A549 (cell line): ENCODE results near the gene ARL8B. TPM values are rescaled to one million over a fixed set of nuclear protein-coding genes. Genes with fewer than 3 reads are reported as not detected.
A peak's percentile ranks its signal among the peaks of the same experiment; 100 is the strongest.

Source experiments
- ATAC-seq, 2 experiments: fragments of 200-7000 bp in 1 of 2; fragments of >200 bp in 1 of 2; cut with Nextera tagmentation in 1 of 2; cut with Tn5 transposase in 1 of 2; 3 replicates each; pipeline versions ENCODE4 v1.8.0 to v1.9.1; 2018 to 2020; ENCODE audit warnings: mild to moderate bottlenecking in 1 of 2, moderate library complexity in 1 of 2
- CTCF ChIA-PET: fragments of 300-600 bp; sonication (Branson Sonifier 250); formaldehyde crosslinking; extraction: SDS; loops from one replicate; lab custom pipeline; 2021; ENCODE audit warnings: antibody characterized with exemption, inconsistent platforms; lab: Yijun Ruan, JAX
- POLR2A ChIA-PET: fragments of 350-600 bp; formaldehyde crosslinking; extraction: SDS; loops from one replicate; lab custom pipeline; 2021; ENCODE audit warnings: antibody characterized with exemption, inconsistent platforms; lab: Yijun Ruan, JAX
- DNase-seq, 2 experiments: peaks; one replicate each; pipeline versions ENCODE4 v3.0.0 to v3.0.0-alpha.2; 2011 to 2016; ENCODE audit warnings: low read depth in 1 of 2, low spot score in 1 of 2
- FAIRE-seq: peaks from 2 replicates; lab custom pipeline; 2011; peaks lifted over from hg19 to GRCh38; lab: Jason Lieb, UNC
- H3K27ac ChIP-seq, 2 experiments: fragments of >200 bp; sonication (Bioruptor Twin); formaldehyde crosslinking; 3 replicates each; pipeline ENCODE4 v1.5.1; 2016 to 2017
- H3K4me1 ChIP-seq: fragments of >200 bp; sonication (Bioruptor Twin); formaldehyde crosslinking; 3 replicates; pipeline ENCODE4 v1.6.1; 2016
- H3K4me2 ChIP-seq: fragments of >200 bp; sonication (Bioruptor Twin); formaldehyde crosslinking; 3 replicates; pipeline ENCODE4 v1.6.1; 2016
- H3K4me3 ChIP-seq: fragments of >200 bp; sonication (Bioruptor Twin); formaldehyde crosslinking; 3 replicates; pipeline ENCODE4 v1.5.1; 2016
- H3K9me3 ChIP-seq: fragments of >200 bp; sonication (Bioruptor Twin); formaldehyde crosslinking; 3 replicates; pipeline ENCODE4 v1.6.1; 2016
- CBX2 ChIP-seq: fragments of 200-600 bp; sonication (generic); IDR thresholded peaks from 2 replicates; pipeline ENCODE4 v1.6.1; 2016; ENCODE audit warnings: low read depth, mild to moderate bottlenecking, borderline replicate concordance
- CEBPB ChIP-seq, 2 experiments: fragments of >200 bp in 1 of 2; sonication (Bioruptor Twin) in 1 of 2; formaldehyde crosslinking in 1 of 2; IDR thresholded peaks; 2 replicates each; pipeline ENCODE4 v1.6.1; 2012 to 2016
- E2F6 ChIP-seq: IDR thresholded peaks from 2 replicates; pipeline ENCODE4 v1.6.1; 2012; ENCODE audit warnings: low read depth, borderline replicate concordance
- EHMT2 ChIP-seq: fragments of 200-600 bp; sonication (generic); IDR thresholded peaks from 2 replicates; pipeline ENCODE4 v1.6.1; 2016; ENCODE audit warnings: antibody characterized with exemption, low read depth, mild to moderate bottlenecking, moderate library complexity
- ELK1 ChIP-seq: fragments of 150-350 bp; IDR thresholded peaks from 2 replicates; pipeline ENCODE4 v1.6.1; 2014; ENCODE audit warnings: low read depth, mild to moderate bottlenecking, low read length
- EP300 ChIP-seq, 2 experiments: fragments of >200 bp; sonication (Bioruptor Twin); formaldehyde crosslinking; IDR thresholded peaks; 2 replicates in 1 of 2; 3 replicates in 1 of 2; pipeline ENCODE4 v1.6.1; 2016 to 2017
- ESRRA ChIP-seq: fragments of 150-350 bp; IDR thresholded peaks from 2 replicates; pipeline ENCODE4 v1.6.1; 2014; ENCODE audit warnings: mild to moderate bottlenecking, low read length, borderline replicate concordance
- FOXS1 ChIP-seq: fragments of 250-450 bp; sonication (Bioruptor Pico); IDR thresholded peaks from 2 replicates; pipeline ENCODE4 v1.5.0; 2020; ENCODE audit warnings: mild to moderate bottlenecking, moderate library complexity
- GATA3 ChIP-seq: IDR thresholded peaks from 2 replicates; pipeline ENCODE4 v1.6.1; 2012; ENCODE audit warnings: borderline replicate concordance
- HMGXB4 ChIP-seq: fragments of 250-450 bp; sonication (Bioruptor Pico); IDR thresholded peaks from 2 replicates; pipeline ENCODE4 v1.5.0; 2021; ENCODE audit warnings: mild to moderate bottlenecking, moderate library complexity, borderline replicate concordance
- KDM5A ChIP-seq: fragments of 200-600 bp; sonication (generic); IDR thresholded peaks from 2 replicates; pipeline ENCODE4 v1.6.1; 2016; ENCODE audit warnings: antibody characterized with exemption, mild to moderate bottlenecking
- MAX ChIP-seq: IDR thresholded peaks from 2 replicates; pipeline ENCODE4 v1.6.1; 2012
- NFE2L2 ChIP-seq: fragments of 150-350 bp; conservative IDR thresholded peaks from 2 replicates; pipeline ENCODE4 v1.6.1; 2014; ENCODE audit warnings: low read length
- NPAS2 ChIP-seq: fragments of 250-450 bp; sonication (Bioruptor Pico); IDR thresholded peaks from 2 replicates; pipeline ENCODE4 v1.8.0; 2022; ENCODE audit warnings: mild to moderate bottlenecking, moderate library complexity, borderline replicate concordance
- POLR2AphosphoS2 ChIP-seq: conservative IDR thresholded peaks from 2 replicates; pipeline ENCODE4 v1.6.1; 2012; ENCODE audit warnings: low read length, improper control_type of control experiment, inconsistent platforms
- RAD21 ChIP-seq, 2 experiments: fragments of >200 bp in 1 of 2; sonication (Bioruptor Twin) in 1 of 2; formaldehyde crosslinking in 1 of 2; IDR thresholded peaks in 1 of 2; conservative IDR thresholded peaks in 1 of 2; 2 replicates in 1 of 2; 3 replicates in 1 of 2; pipeline ENCODE4 v1.6.1; 2012 to 2018; ENCODE audit warnings: inconsistent platforms in 1 of 2
- RCOR1 ChIP-seq: fragments of 150-350 bp; IDR thresholded peaks from 2 replicates; pipeline ENCODE4 v1.6.1; 2014; ENCODE audit warnings: antibody characterized with exemption, low read length, low read depth
- SMC3 ChIP-seq: fragments of >200 bp; sonication (Bioruptor Twin); formaldehyde crosslinking; IDR thresholded peaks from 3 replicates; pipeline ENCODE4 v1.6.1; 2018; ENCODE audit warnings: inconsistent platforms
- SREBF2 ChIP-seq: fragments of 450-650 bp; IDR thresholded peaks from 2 replicates; pipeline ENCODE4 v1.6.1; 2014; ENCODE audit warnings: mild to moderate bottlenecking, moderate library complexity
- TP53 ChIP-seq: fragments of 250-450 bp; sonication (Bioruptor Pico); IDR thresholded peaks from 2 replicates; pipeline ENCODE4 v1.5.0; 2021; ENCODE audit warnings: mild to moderate bottlenecking, moderate library complexity
- USF2 ChIP-seq: fragments of 450-650 bp; IDR thresholded peaks from 2 replicates; pipeline ENCODE4 v1.6.1; 2014; ENCODE audit warnings: antibody characterized with exemption
- ZC3H11A ChIP-seq: fragments of 450-650 bp; IDR thresholded peaks from 2 replicates; pipeline ENCODE4 v1.6.1; 2014; ENCODE audit warnings: antibody characterized with exemption, mild to moderate bottlenecking
- ZSCAN20 ChIP-seq: fragments of 250-450 bp; sonication (Bioruptor Pico); IDR thresholded peaks from 2 replicates; pipeline ENCODE4 v1.8.0; 2022; ENCODE audit warnings: mild to moderate bottlenecking, moderate library complexity
- WGBS: methylation state at CpG from one replicate; pipeline ENCODE4 v1.1.6; 2017; ENCODE audit errors: missing lambda C conversion rate; 5-methylcytosine and 5-hydroxymethylcytosine counted together
- polyA plus RNA-seq, 4 experiments: library from polyadenylated mRNA; depleted of rRNA in 3 of 4; stranded (reverse); fragments of >200 nt; fragmentation: RNase III in 1 of 4; extraction: RNeasy Plus Mini Kit Qiagen cat#74134 plus additional on column Dnase treatment in 1 of 4; gene quantifications; 2 replicates in 3 of 4; 3 replicates in 1 of 4; pipeline ENCODE4 v1.2.3, GENCODE V29; 2011 to 2017
- TF ChIP-seq, protein P1 (sequence below): fragments of >200 bp; sonication (Bioruptor Twin); formaldehyde crosslinking; IDR thresholded peaks from 2 replicates; pipeline ENCODE4 v1.6.1; 2016

Gene ARL8B
- polyA plus RNA-seq, 2 of the 4 experiments (the other 2 are of a cell fraction), result 51.2 to 51.7 TPM

DNA sequence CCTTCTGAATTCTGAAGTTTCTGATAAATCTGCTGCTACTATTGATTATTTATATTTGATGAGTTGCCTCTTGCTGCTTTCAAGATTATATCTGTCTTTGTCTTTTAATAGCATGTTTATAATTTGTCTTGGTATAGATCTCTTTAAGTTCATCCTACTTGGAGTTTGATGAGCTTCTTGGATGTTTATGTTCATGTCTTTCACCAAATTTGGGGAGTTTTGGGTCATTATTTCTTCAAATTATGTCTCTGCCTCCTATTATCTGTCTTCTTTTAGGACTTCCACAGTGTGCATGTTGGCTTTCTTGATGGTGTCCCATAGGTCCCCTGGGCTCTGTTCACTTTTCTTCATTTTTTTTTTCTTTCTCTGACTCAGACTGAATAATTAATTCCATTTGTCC lies 33.1 kb downstream of the ARL8B start:
- ChIA-PET POLR2A (no interaction called here), CTCF (no interaction called here)
- DNase-seq (no peak), FAIRE-seq (no peak), ATAC-seq (no peak)
- H3K9me3 ChIP-seq, result no peaks in the 10 kb centered on the region
- H3K4me2 ChIP-seq, result no peak overlapping the region
- H3K4me3 ChIP-seq, result no peak overlapping the region
- H3K27ac ChIP-seq, result no peak overlapping the region
- no peak for TF ChIP-seq E2F6
- TF ChIP-seq, protein P1, sequence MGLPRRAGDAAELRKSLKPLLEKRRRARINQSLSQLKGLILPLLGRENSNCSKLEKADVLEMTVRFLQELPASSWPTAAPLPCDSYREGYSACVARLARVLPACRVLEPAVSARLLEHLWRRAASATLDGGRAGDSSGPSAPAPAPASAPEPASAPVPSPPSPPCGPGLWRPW, result no peak
- no peak for TF ChIP-seq POLR2AphosphoS2
- no peak for TF ChIP-seq GATA3
- no peak for TF ChIP-seq FOXS1 (CRISPR knock-in tag)
- H3K4me1 ChIP-seq, result peaks cover 4% of the 10 kb centered on the region; the same call in 2 of the 3 replicates

GRCh38 chr3:5160321-5160720 lies 38.2 kb downstream of the ARL8B start:
- TF ChIP-seq ELK1 (no peak), USF2 (no peak), ZC3H11A (no peak), NFE2L2 (no peak), NPAS2 (no peak), KDM5A (no peak), ZSCAN20 (CRISPR knock-in tag) (no peak), CBX2 (no peak), SREBF2 (no peak)
- H3K27ac ChIP-seq, result no peak overlapping the region
- 90% methylated on average over 3 of the region's 3 CpGs for WGBS
- H3K4me2 ChIP-seq, result no peak overlapping the region; the same call in 2 of the 3 replicates
- FAIRE-seq (no peak), ATAC-seq (no peak), DNase-seq (no peak)
- peaks cover 31% of the 10 kb centered on the region for H3K4me1 ChIP-seq
- ChIA-PET CTCF (no interaction called here), POLR2A (interaction anchor here (0.6 kb wide), 1 partner anchor 181 kb away, joined by 3 read pairs; the partner anchor contains the start of gene BHLHE40)
- H3K9me3 ChIP-seq, result no peaks in the 10 kb centered on the region
- H3K4me3 ChIP-seq, result no peak overlapping the region

GRCh38 chr3:5160940-5161858 lies 39.1 kb downstream of the ARL8B start:
- ChIA-PET CTCF (interaction anchor here (0.6 to 1.8 kb wide), 3 partner anchors 13 to 38 kb away, joined by 3 to 7 read pairs (median 3); no protein-coding TSS in a partner anchor), POLR2A (no interaction called here)
- 30% methylated on average over 4 of the region's 4 CpGs for WGBS
- DNase-seq (no peak), ATAC-seq (peak; percentile 54 to 58), FAIRE-seq (no peak)
- no peaks in the 10 kb centered on the region for H3K9me3 ChIP-seq
- H3K27ac ChIP-seq, result peak overlapping the region in 1 of 2 experiments; percentile 17; a peak in 2 of 6 replicates
- peak overlapping the region; percentile 48 for H3K4me2 ChIP-seq
- no peak overlapping the region for H3K4me3 ChIP-seq
- H3K4me1 ChIP-seq, result peaks cover 31% of the 10 kb centered on the region
- TF ChIP-seq SREBF2 (no peak), HMGXB4 (CRISPR knock-in tag) (no peak), ELK1 (no peak), SMC3 (no peak), NPAS2 (no peak), MAX (no peak), TP53 (no peak), E2F6 (no peak), RAD21 (conservative IDR thresholded peaks at IDR 0.05 in 1 of 2, IDR thresholded peaks at IDR 0.05 in 1 of 2) (no peak), EHMT2 (no peak), GATA3 (no peak), CEBPB (IDR thresholded peaks at IDR 0.05) (no peak), KDM5A (no peak), ZSCAN20 (CRISPR knock-in tag) (no peak), EP300 (IDR thresholded peaks at IDR 0.05) (no peak), ESRRA (no peak), RCOR1 (no peak)
